GM18867 (cell line): ENCODE results near the gene SHC3.
A peak's percentile ranks its signal among the peaks of the same experiment; 100 is the strongest.

Source experiments
- ATAC-seq: cut with Tn5 transposase; IDR thresholded peaks from one replicate; pipeline ENCODE4 v1.9.1; 2021; ENCODE audit warnings: mild to moderate bottlenecking, moderate library complexity; ENCODE audit not compliant: unreplicated experiment

Gene SHC3

DNA sequence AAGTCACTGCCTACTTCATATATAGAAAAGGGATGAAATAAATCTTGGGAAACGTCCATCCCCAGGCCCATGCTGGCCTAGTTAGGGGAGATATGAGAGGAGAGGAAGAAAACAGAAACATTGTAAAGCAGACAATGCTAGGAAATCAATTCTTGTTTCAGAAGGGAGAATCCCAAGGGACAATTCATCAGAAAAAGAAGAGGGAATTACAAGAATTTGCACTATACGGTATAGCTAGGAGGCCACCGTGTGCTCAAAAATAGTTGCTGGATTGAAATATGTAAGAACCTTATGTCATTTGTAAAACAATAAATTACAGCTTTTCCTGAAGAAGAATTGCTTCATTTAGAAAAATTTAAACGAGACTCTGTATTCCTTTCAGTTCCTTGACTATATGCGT lies 8.3 kb upstream of the SHC3 start:
- ATAC-seq: no peak

- no peak for ATAC-seq
Measured at GRCh38 chr9:89185980-89186379, 7.4 kb upstream of the SHC3 start.

- ATAC-seq: no peak
Measured at GRCh38 chr9:89183146-89183545, 4.5 kb upstream of the SHC3 start.

DNA sequence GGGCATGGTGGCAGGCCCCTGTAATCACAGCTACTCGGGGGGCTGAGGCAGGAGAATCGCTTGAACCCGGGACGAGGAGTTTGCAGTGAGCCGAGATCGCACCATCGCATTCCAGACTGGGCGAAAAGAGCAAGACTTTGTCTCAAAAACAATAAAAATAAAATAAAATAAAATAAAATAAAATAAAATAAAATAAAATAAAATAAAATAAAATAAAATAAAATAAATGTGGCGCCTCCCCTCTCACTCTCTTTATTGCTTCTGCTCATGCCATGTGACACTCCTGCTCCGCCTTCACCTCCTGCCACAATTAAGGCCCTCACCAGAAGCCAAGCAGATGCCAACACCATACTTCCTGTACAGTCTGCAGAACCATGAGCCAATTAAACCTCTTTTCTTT lies 3.8 kb upstream of the SHC3 start:
- ATAC-seq: no peak

GRCh38 chr9:89179895-89180734 lies 1.5 kb upstream of the SHC3 start:
- ATAC-seq: peak; percentile 47

DNA sequence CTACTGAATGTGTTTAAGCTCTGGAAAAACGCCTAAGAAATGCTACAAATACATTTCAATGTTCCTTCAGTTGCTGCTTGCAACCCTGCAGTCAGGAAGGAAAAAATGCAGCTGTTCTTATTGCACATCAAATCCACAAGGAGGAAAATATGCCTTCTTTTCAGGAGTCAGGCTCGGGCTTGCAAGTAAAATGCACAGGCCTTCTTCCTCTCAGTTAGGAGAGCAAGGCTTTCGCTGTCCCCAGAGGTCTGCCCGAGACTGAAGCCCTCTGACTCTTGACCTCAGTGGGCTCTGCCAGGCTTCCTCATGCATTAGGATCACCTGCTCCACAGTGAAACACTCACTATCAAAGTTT lies 899 bp upstream of the SHC3 start:
- ATAC-seq: no peak

- no peak for ATAC-seq
Measured at GRCh38 chr9:89178830-89179539, 367 bp upstream of the SHC3 start.

GRCh38 chr9:89177012-89177943 lies 1.3 kb downstream of the SHC3 start:
- no peak for ATAC-seq

GRCh38 chr9:89175828-89176261 lies 2.8 kb downstream of the SHC3 start:
- no peak for ATAC-seq

DNA sequence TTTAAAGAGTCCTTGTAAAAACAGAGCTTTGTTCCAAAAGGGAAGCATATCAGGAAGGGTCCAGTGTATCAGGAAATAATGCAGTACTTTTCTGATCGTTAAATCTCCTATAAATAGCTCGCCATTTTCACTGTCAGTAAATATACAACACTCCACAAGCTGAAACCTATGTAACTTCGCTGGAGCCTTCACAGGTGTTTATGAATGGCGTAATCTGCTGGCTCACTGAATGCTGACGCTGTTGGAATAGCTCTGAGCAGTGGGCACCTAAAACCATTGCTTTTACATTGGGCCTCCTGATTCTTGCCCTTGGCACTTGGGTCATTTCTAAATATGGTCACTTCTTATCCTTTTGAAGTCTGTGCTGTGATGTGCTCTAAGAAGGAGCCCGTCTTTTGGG lies 4.3 kb downstream of the SHC3 start:
- ATAC-seq: no peak

DNA sequence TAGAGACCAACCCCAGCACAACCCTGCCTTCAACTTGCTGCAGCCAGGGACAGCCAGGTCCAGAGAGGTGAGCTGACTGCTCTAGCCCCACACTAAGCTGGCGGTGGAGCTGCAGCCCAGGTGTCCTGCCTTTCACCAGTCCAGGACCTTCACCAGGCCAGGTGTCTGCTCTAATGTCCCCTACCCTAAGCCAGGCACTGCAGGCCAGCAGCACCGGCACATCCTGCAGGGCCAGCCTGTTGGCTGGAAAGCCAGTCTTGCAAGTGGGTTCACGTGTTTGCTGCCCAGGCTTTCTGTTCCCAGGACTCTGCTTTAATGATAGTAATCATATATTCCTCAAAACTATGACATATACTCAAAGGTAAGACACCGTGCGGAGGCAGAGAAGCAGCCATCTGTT lies 5.5 kb downstream of the SHC3 start:
- ATAC-seq: no peak

DNA sequence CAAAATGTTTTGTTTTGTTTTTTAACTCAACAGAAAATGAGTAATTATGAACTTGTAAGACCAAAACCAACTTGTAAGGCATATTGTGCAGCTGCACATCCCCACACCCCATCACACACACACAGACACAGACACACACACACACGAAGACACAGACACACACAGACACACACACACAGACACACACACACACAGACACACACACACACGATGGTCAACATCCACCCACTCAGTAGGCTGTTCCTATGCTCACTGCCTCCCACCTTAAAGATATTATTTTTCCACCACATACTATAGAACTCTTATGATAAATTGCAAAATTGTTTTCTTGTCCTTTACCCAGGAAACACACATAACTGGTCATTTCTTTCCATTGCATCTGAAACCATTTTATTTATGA lies 6.2 kb downstream of the SHC3 start:
- ATAC-seq: no peak

- ATAC-seq: no peak
Measured at GRCh38 chr9:89171693-89172092, 6.9 kb downstream of the SHC3 start.

DNA sequence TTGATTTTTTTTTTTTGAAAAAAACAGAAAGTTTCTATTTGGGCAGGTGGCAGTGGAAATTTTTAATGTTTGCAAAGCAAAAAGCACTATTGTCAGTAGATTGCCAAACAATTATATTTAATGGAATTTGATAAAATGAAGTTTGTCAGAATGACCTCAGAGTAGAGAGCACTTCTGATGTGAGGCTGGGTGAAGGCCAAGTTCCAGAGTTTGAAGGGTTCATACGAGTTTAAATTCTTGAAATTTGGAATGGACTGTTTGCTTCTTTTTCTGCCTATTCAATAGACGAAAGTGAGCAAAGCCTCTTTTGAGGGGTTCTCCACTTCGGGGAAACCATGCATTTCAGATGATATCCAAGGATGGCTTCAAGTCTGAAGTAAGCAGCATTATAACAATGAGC lies 7.4 kb downstream of the SHC3 start:
- no peak for ATAC-seq

GRCh38 chr9:89168901-89169813 lies 9.5 kb downstream of the SHC3 start:
- ATAC-seq: no peak

- no peak for ATAC-seq
Measured at GRCh38 chr9:89167788-89168187, 10.8 kb downstream of the SHC3 start.

DNA sequence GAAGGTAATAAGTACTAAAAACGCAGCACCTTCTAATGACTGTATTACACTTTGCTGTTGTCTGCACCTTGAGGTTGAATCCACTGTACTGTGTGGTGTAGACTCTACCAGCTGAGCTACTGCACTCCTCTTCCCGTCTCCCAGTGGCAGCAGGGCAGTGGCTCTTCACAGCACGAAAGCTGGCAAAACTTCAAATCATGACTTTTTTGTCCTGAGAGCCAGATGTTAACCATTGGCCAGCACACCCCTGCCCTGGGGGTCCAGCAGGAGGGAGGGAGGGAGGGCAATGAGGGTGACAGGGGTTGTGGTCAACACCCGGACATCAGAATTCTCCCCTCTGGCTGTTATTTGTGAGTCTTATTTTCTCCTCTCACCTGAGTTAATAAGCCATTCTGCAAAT lies 11.8 kb downstream of the SHC3 start:
- ATAC-seq: no peak

- no peak for ATAC-seq
Measured at GRCh38 chr9:89165880-89166279, 12.7 kb downstream of the SHC3 start.

GRCh38 chr9:89165341-89165740 lies 13.3 kb downstream of the SHC3 start:
- no peak for ATAC-seq

DNA sequence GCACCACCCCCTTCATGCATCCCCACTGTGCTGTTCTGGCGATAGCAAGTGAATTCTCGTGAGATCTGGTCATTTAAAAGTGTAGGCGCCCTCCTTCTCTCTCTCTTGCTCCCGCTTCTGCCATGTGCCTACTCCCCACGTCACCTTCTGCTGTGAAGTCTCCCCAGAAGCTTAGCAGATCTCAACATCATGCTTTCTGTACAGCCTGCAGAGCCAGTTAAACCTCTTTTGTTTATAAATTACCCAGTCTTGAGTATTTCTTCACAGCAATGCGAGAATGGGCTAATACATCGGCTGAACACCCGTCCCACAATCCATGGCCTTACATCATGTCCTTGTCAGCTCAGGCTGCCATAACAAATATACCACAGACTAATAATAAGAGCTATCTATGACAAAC lies 17.4 kb downstream of the SHC3 start:
- no peak for ATAC-seq
